WTC11 (cell line): ENCODE data around the gene OR10A4. TPM values are rescaled to one million over a fixed set of nuclear protein-coding genes. Genes with fewer than 3 reads are reported as not detected.
A peak's percentile ranks its signal among the peaks of the same experiment; 100 is the strongest.

ENCODE experiments used
- ATAC-seq: fragments of 200-7000 bp; cut with Tn5 transposase; 2 replicates; pipeline ENCODE4 v1.10.0; 2021; ENCODE audit warnings: mild to moderate bottlenecking, moderate library complexity
- CTCF ChIA-PET: fragments of 300-600 bp; sonication (Branson Sonifier 250); formaldehyde crosslinking; loops from one replicate; lab custom pipeline; 2021; ENCODE audit warnings: antibody characterized with exemption; lab: Charles Lee
- POLR2A ChIA-PET: fragments of 350-600 bp; sonication (Branson Sonifier 250); formaldehyde crosslinking; loops from one replicate; lab custom pipeline; 2021; ENCODE audit warnings: antibody characterized with exemption; lab: Charles Lee
- DNase-seq: peaks from one replicate; pipeline ENCODE4 v3.0.0; 2021; ENCODE audit warnings: low spot score
- H3K27ac Mint-ChIP-seq: 2 replicates; pipeline ENCODE4 v1.8.0; 2021; ENCODE audit warnings: mixed read lengths
- H3K27me3 Mint-ChIP-seq: 2 replicates; pipeline ENCODE4 v1.8.0; 2021; ENCODE audit warnings: low read depth, mild to moderate bottlenecking, moderate library complexity, mixed read lengths
- H3K36me3 Mint-ChIP-seq: 2 replicates; pipeline ENCODE4 v1.8.0; 2021; ENCODE audit warnings: mixed read lengths
- H3K4me1 Mint-ChIP-seq: 2 replicates; pipeline ENCODE4 v1.8.0; 2022; ENCODE audit warnings: mixed read lengths
- H3K4me3 Mint-ChIP-seq: 2 replicates; pipeline ENCODE4 v1.8.0; 2021; ENCODE audit warnings: mild to moderate bottlenecking, moderate library complexity, mixed read lengths
- H3K9me3 Mint-ChIP-seq: 2 replicates; pipeline ENCODE4 v1.8.0; 2021; ENCODE audit warnings: mixed read lengths
- NFE2L1 ChIP-seq: sonication (generic); formaldehyde crosslinking; IDR thresholded peaks from 2 replicates; pipeline ENCODE4 v1.8.1; 2023; ENCODE audit warnings: missing genetic modification reagents
- total RNA-seq: library from RNA; stranded (reverse); gene quantifications from 3 replicates; pipeline ENCODE4 v1.2.3, GENCODE V29; 2021
- TF ChIP-seq, protein P1 (sequence below): sonication (generic); formaldehyde crosslinking; IDR thresholded peaks from 2 replicates; pipeline ENCODE4 v1.8.1; 2022; ENCODE audit warnings: missing genetic modification reagents, borderline replicate concordance

OR10A4 gene
- total RNA-seq, 1 experiment from 2014 or later = not detected

DNA sequence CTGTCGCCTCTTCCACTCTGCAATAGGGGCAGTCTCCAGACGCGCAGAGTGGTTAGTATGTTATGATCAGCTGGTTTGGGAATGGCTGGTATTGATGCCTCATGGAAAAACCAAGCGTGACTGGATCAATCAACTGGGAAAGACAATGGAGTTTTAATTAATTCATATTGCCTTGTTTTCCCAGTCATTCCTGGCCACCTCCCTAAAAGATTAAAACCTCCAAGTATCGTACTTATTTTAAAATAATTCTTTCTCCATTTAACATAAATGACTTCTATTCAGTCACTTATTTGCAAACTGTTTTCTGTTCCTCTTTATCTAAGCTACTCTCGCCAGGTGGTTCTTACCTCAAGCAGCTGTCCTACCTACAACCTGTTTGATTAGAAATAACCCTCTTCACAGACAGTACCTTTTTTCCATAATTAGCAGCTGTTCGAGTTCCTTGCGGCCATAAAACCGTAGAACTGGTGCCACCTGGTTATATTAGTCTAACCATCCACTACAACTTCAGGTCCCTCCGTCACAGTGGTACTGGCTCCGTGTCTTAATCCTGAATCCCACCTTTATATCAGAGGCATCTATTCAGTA lies 50.7 kb downstream of the OR10A4 start:
- Mint-ChIP-seq H3K4me3 (peak overlapping the region; percentile 99), H3K27me3 (no peaks in the 10 kb centered on the region; the same call in 1 of the 2 replicates), H3K36me3 (peaks cover 7% of the 10 kb centered on the region; the same call in 1 of the 2 replicates), H3K9me3 (no peaks in the 10 kb centered on the region), H3K27ac (peak overlapping the region; percentile 80), H3K4me1 (peaks cover 36% of the 10 kb centered on the region)
- ChIA-PET POLR2A (no interaction called here), CTCF (interaction anchor here (2.3 to 4.7 kb wide), 3 partner anchors 110 to 172 kb away, joined by 13 to 22 read pairs (median 14); no protein-coding TSS in a partner anchor)
- DNase-seq = no peak
- ATAC-seq = no peak
- TF ChIP-seq NFE2L1 = no peak
- TF ChIP-seq, protein P1, sequence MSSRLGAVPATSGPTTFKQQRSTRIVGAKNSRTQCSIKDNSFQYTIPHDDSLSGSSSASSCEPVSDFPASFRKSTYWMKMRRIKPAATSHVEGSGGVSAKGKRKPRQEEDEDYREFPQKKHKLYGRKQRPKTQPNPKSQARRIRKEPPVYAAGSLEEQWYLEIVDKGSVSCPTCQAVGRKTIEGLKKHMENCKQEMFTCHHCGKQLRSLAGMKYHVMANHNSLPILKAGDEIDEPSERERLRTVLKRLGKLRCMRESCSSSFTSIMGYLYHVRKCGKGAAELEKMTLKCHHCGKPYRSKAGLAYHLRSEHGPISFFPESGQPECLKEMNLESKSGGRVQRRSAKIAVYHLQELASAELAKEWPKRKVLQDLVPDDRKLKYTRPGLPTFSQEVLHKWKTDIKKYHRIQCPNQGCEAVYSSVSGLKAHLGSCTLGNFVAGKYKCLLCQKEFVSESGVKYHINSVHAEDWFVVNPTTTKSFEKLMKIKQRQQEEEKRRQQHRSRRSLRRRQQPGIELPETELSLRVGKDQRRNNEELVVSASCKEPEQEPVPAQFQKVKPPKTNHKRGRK (CRISPR knock-in tag) = no peak

Other genes with a start within 250 kb of the OR10A4 start
- gene DCHS1, start 220.8 kb upstream of the OR10A4 start, total RNA-seq = 11.5 to 14.2 TPM (median 12.6 TPM) in 3 replicates
- 68.1 to 77.1 TPM (median 70.1 TPM) in 3 replicates for gene MRPL17, start 193.3 kb upstream of the OR10A4 start, total RNA-seq
- 0.09 to 0.21 TPM (median 0.17 TPM) in 3 replicates for gene OR2AG2, start 104.6 kb upstream of the OR10A4 start, total RNA-seq
- gene OR2AG1, start 93.6 kb upstream of the OR10A4 start, total RNA-seq = not detected in 3 replicates
- 0.07 to 0.27 TPM (median 0.07 TPM) in 3 replicates for gene OR6A2, start 76.9 kb upstream of the OR10A4 start, total RNA-seq
- not detected in 3 replicates for gene OR10A5, start 30.9 kb upstream of the OR10A4 start, total RNA-seq
- not detected in 3 replicates for gene OR10A2, start 13.6 kb upstream of the OR10A4 start, total RNA-seq
- gene OR2D2, start 15.9 kb downstream of the OR10A4 start, total RNA-seq = 0.16 to 0.26 TPM (median 0.23 TPM) in 3 replicates
- not detected in 3 replicates for gene OR2D3, start 44.4 kb downstream of the OR10A4 start, total RNA-seq
- 13.8 to 15.8 TPM (median 14.1 TPM) in 3 replicates for gene ZNF215, start 49.8 kb downstream of the OR10A4 start, total RNA-seq
- 3.5 to 4.1 TPM (median 4.0 TPM) in 3 replicates for gene ZNF214, start 143.7 kb downstream of the OR10A4 start, total RNA-seq
- 0.05 to 0.16 TPM (median 0.07 TPM) in 3 replicates for gene NLRP14, start 143.9 kb downstream of the OR10A4 start, total RNA-seq
- not detected in 3 replicates for gene RBMXL2, start 212.4 kb downstream of the OR10A4 start, total RNA-seq